ENCODE results near the gene SPOCK2. TPM values are rescaled to one million over a fixed set of nuclear protein-coding genes. Genes with fewer than 3 reads are reported as not detected.

SPOCK2 gene
- total and polyA plus RNA-seq, 2 of the 13 experiments (the other 11 are each of a cell fraction or from before 2014, with no cell fraction given), result 8.6 to 30.6 TPM

- no peak for TF ChIP-seq PAWR (CRISPR knock-in tag; IDR thresholded peaks at IDR 0.05; ENCODE audit: borderline replicate concordance)
- TF ChIP-seq ZNF607 (CRISPR knock-in tag; IDR thresholded peaks at IDR 0.05; ENCODE audit: borderline replicate concordance), result no peak
- TF ChIP-seq SP4 (CRISPR knock-in tag; IDR thresholded peaks at IDR 0.05), result no peak
- TF ChIP-seq NFE2L2 (IDR thresholded peaks at IDR 0.05; ENCODE audit: low read length), result no peak
- no peak; the same call in 1 of the 2 replicates for TF ChIP-seq ZNF644 (CRISPR knock-in tag; IDR thresholded peaks at IDR 0.05; ENCODE audit: low read depth)
- TF ChIP-seq TBX3 (IDR thresholded peaks at IDR 0.05; ENCODE audit: borderline replicate concordance), result no peak; the same call in 1 of the 2 replicates
- no peak for TF ChIP-seq ZNF317 (CRISPR knock-in tag; IDR thresholded peaks at IDR 0.05)
- no peak for TF ChIP-seq BRD4 (CRISPR knock-in tag; IDR thresholded peaks at IDR 0.05)
- no peak for TF ChIP-seq DDIT3 (CRISPR knock-in tag; IDR thresholded peaks at IDR 0.05)
- no peak for TF ChIP-seq ZNF766 (CRISPR knock-in tag; IDR thresholded peaks at IDR 0.05; ENCODE audit: borderline replicate concordance)
- TF ChIP-seq KDM3A (CRISPR knock-in tag; IDR thresholded peaks at IDR 0.05; ENCODE audit: low read depth), result no peak
- no peak for TF ChIP-seq POGK (CRISPR knock-in tag; conservative IDR thresholded peaks at IDR 0.05)
- no peak for TF ChIP-seq NFE2L1 (CRISPR knock-in tag; IDR thresholded peaks at IDR 0.05; ENCODE audit: borderline replicate concordance)
- 0 out of 2 replicates have a peak, but pooled peaks have one; percentile 55 for TF ChIP-seq NFKB2 (CRISPR knock-in tag; IDR thresholded peaks at IDR 0.05; ENCODE audit: borderline replicate concordance)
- no peak for TF ChIP-seq ZSCAN22 (CRISPR knock-in tag; IDR thresholded peaks at IDR 0.05)
- no peak for TF ChIP-seq CEBPB (IDR thresholded peaks at IDR 0.05; ENCODE audit: borderline replicate concordance, low read depth, low read length)
- no peak for TF ChIP-seq PAF1 (CRISPR knock-in tag; IDR thresholded peaks at IDR 0.05)
- TF ChIP-seq ZNF512 (CRISPR knock-in tag; IDR thresholded peaks at IDR 0.05), result no peak
- peak; percentile 50; the same call in 1 of the 2 replicates for TF ChIP-seq PBX2 (CRISPR knock-in tag; IDR thresholded peaks at IDR 0.05)
- TF ChIP-seq ZFP62 (CRISPR knock-in tag; IDR thresholded peaks at IDR 0.05), result no peak
- no peak for TF ChIP-seq JUN (CRISPR knock-in tag; IDR thresholded peaks at IDR 0.05)
- no peak for TF ChIP-seq ZSCAN21 (CRISPR knock-in tag; IDR thresholded peaks at IDR 0.05; ENCODE audit: borderline replicate concordance)
These were observed 49.8 kb downstream of the SPOCK2 start (continued) for GRCh38 chr10:72038458-72039001.

Measured in HepG2 (cell line).